ENCODE measurements around the gene ST8SIA6.
"Not testable (repeated sequence)": the region's sequence is repeated elsewhere in the genome, so short reads cannot be mapped to it uniquely, and the experiment has no call there.

The ST8SIA6 gene

DNA sequence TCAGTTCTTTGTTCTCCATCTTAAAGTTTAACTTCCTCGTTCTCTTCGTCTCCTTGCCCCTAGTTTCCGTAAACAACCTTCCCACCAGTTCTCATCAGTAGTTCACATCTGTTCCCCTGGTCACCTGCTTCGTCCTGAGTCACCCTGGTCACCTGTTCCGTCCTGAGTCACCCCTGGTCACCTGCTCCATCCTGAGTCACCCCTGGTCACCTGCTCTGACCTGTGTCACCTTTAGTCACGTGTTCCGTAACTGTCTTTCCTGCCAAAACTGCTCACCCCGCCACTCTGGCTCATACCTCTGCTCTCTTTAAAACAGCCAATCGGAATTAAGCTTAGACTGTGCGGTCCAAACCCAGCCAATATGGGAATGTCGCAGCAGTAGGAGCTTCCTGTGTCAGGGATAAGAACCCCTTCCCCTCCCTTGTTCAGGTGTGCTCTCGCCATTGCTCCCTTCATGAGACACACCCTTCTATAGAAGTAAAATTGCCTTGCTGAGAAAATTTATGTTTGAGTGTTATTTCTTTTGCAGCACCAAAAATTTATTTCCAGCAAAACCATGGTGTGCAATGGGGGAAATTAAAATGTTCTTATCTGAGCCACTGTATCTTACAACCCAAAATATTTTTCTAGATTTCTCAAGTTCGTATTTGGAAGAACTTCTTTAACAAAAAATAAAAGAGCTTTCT lies 114.1 kb downstream of the ST8SIA6 start:
- no peak for DNase-seq

DNA sequence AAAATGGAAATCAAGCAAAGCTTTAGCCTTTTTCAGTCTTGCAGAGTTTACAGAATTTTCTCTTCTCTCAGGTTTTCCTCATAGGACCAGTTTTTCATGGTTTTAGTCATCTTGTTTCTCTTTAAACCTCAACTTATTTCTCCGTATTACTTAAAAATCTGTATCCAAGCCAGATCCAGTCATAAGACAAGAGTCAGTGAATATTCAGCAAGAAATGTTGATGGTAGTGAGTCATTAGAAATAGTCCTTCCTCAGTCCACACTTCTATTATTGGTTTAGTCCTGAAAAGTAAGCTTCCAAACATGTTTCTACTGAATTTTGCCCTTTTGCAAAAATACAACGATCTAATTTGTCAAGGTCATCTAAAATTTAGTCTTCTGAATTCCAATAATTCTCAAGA lies 119.3 kb downstream of the ST8SIA6 start:
- no peak for DNase-seq

- DNase-seq, result no peak
Measured at GRCh38 chr10:17330501-17330900, 123.9 kb downstream of the ST8SIA6 start.

- DNase-seq, result no peak
Measured at GRCh38 chr10:17326377-17326776, 128.0 kb downstream of the ST8SIA6 start.

GRCh38 chr10:17321957-17322356 lies 132.4 kb downstream of the ST8SIA6 start:
- not testable (repeated sequence) for DNase-seq

GRCh38 chr10:17316488-17317170 lies 137.8 kb downstream of the ST8SIA6 start:
- DNase-seq, result no peak

DNA sequence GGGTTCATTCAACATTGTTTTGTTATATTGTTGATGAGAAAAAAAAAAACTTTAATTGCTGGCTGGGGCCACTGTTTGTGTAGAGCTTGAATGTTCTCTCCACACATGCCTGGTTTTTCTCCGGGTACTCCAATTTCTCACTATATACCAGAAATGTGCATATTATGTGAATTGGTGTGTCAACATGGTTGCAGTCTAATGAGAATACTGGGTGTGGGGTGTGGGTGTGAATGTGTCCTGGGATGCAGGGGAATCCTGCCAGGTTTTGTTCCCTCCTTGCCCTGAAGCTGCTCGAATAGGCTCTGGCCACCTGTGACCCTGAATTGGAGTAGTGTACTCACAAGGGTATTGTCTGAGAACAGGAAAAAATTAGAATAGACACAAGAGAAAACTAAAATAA lies 145.0 kb downstream of the ST8SIA6 start:
- no peak for DNase-seq

- no peak for DNase-seq
Measured at GRCh38 chr10:17307123-17307522, 147.3 kb downstream of the ST8SIA6 start.

GRCh38 chr10:17292375-17292774 lies 162.0 kb downstream of the ST8SIA6 start:
- no peak for DNase-seq

- no peak for DNase-seq
Measured at GRCh38 chr10:17290226-17290625, 164.2 kb downstream of the ST8SIA6 start.

DNA sequence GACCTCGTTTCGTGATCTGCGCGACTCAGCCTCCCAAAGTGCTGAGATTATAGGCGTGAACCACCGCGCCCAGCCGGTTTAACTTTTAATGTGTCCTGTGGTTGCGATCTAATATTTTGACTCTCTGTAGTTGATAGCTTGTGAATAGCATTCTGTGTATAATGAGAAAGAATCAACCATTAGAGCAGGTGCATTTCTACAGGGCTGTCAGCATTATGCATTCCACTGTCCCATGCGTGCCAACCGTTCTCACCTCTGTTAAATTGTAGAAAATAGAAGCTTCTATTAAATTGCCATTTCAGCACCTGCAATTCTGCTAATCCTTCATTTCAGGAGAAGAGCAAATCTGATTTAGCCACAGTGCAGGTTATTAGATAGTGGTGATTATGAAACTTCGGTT lies 164.6 kb downstream of the ST8SIA6 start:
- no peak for DNase-seq

- DNase-seq, result no peak
Measured at GRCh38 chr10:17286562-17287550, 167.5 kb downstream of the ST8SIA6 start.

DNA sequence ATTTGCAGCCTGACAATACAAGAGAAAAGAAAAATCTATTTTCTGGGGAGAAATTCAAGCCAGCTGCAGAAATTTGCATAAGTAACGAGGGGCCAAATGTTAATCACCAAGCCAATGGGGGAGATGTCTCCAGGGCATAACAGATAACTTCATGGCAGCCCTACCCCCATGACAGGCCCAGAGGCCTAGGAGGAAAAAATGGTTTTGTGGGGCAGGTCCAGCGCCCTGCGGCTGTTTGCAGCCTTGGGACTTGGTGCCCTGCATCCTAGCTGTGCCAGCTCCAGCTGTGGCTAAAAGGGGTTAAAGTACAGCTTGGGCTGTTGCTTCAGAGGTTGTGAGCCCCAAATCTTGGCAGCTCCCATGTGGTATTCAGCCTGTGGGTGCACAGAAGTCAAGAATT lies 172.1 kb downstream of the ST8SIA6 start:
- DNase-seq, result no peak

- DNase-seq, result no peak
Measured at GRCh38 chr10:17278607-17279240, 175.7 kb downstream of the ST8SIA6 start.

- no peak for DNase-seq
Measured at GRCh38 chr10:17276756-17277424, 177.5 kb downstream of the ST8SIA6 start.

DNA sequence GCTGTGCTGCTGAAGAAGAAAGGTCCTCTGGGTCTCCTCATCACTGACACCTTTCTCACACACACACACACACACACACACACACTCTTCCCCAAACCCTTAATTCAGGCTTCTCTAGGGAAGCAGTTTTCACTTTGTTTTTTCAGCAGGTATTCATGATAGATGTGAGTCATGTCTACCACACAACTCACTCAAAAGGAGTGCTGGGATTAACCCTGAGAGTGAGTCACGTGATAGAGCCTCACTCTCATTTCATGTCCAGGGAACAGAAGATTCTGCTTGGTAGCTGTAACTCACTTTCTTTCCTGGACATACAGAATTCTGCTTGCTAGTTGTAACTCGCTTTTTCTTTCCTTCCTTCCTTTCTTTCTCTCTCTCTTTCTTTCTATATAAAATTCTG lies 181.0 kb downstream of the ST8SIA6 start:
- no peak for DNase-seq

- DNase-seq, result no peak
Measured at GRCh38 chr10:17272648-17273047, 181.7 kb downstream of the ST8SIA6 start.

All from SW 1271 (cell line).